ENCODE results near the gene KDM4C. TPM values are rescaled to one million over a fixed set of nuclear protein-coding genes. Genes with fewer than 3 reads are reported as not detected.

KDM4C gene
- total RNA-seq, 1 experiment from 2014 or later, result 16.8 TPM

- Histone ChIP-seq H4K20me1 (ENCODE audit: insufficient read depth) (no peaks in the 10 kb centered on the region), H3K9me3 (ENCODE audit: control insufficient read depth in 1 of 2, insufficient read depth in 1 of 2, low read depth in 1 of 2, low read length in 2 of 2) (no peaks in the 10 kb centered on the region), H3K79me2 (ENCODE audit: insufficient read depth, low read length) (no peaks in the 10 kb centered on the region), H3K27me3 (ENCODE audit: insufficient read depth, low read length) (no peaks in the 10 kb centered on the region), H3K4me3 (replicated peaks in 1 of 2; ENCODE audit: low read depth in 1 of 2, low read length in 2 of 2) (no peak overlapping the region), H3K9ac (ENCODE audit: low read length) (no peak overlapping the region), H3K4me1 (ENCODE audit: control insufficient read depth in 1 of 2, insufficient read depth in 2 of 2, low read length in 2 of 2) (no peaks in the 10 kb centered on the region), H3K4me2 (ENCODE audit: low read length) (no peak overlapping the region), H3K9me2 (ENCODE audit: insufficient read depth) (no peaks in the 10 kb centered on the region), H3K36me3 (ENCODE audit: control insufficient read depth in 1 of 2, insufficient read depth in 2 of 2, low read length in 2 of 2) (no peaks in the 10 kb centered on the region), H2AFZ (ENCODE audit: low read depth, low read length, poor library complexity, severe bottlenecking) (no peak overlapping the region), H3K27ac (ENCODE audit: low read depth, low read length) (no peak overlapping the region)
- TF ChIP-seq ELF1 (IDR thresholded peaks at IDR 0.05; ENCODE audit: borderline replicate concordance, low read depth) (no peak), YY1 (IDR thresholded peaks at IDR 0.05; ENCODE audit: extremely low read depth, insufficient replicate concordance, low read depth, low read length) (no peak), ZFX (IDR thresholded peaks at IDR 0.05) (no peak), FOSL1 (IDR thresholded peaks at IDR 0.05; ENCODE audit: low read depth) (no peak), ZNF274 (IDR thresholded peaks at IDR 0.05; ENCODE audit: low read depth, low read length) (no peak), CBX3 (IDR thresholded peaks at IDR 0.05; ENCODE audit: low read depth) (no peak), JUND (IDR thresholded peaks at IDR 0.05) (no peak), RAD21 (IDR thresholded peaks at IDR 0.05; ENCODE audit: low read depth) (no peak), POLR2AphosphoS5 (IDR thresholded peaks at IDR 0.05; ENCODE audit: low read depth, low read length) (no peak), ATF3 (IDR thresholded peaks at IDR 0.05) (no peak), TCF7L2 (IDR thresholded peaks at IDR 0.05; ENCODE audit: borderline replicate concordance, extremely low read depth, insufficient read depth, insufficient read length) (no peak), ZBTB33 (IDR thresholded peaks at IDR 0.05; ENCODE audit: extremely low read depth, insufficient replicate concordance, low read length) (no peak), CTCF (IDR thresholded peaks at IDR 0.05 in 2 of 3, conservative IDR thresholded peaks at IDR 0.05 in 1 of 3; ENCODE audit: borderline replicate concordance in 1 of 3, insufficient read depth in 1 of 3, low read depth in 2 of 3, low read length in 2 of 3) (no peak), MAX (IDR thresholded peaks at IDR 0.05) (no peak), EZH2 (IDR thresholded peaks at IDR 0.05) (no peak), SRF (IDR thresholded peaks at IDR 0.05; ENCODE audit: low read depth) (no peak)
- ChIA-PET CTCF (no interaction called here), POLR2A (no interaction called here), RAD21 (ENCODE audit: low non-redundant PET in 1 of 2, low total read pairs in 2 of 2, uncharacterized antibody in 2 of 2, unreplicated experiment in 2 of 2) (no interaction called here)
- BruUV-seq (replicated peaks), result no TSS peak
- ATAC-seq (no peak), DNase-seq (ENCODE audit: low read depth, low spot score) (no peak)
- intact Hi-C loops (cut with micrococcal nuclease), result no loop called here
These were observed 371.6 kb downstream of the KDM4C start for GRCh38 chr9:7129391-7129790.
